SK-N-SH (cell line): ENCODE measurements around the gene NUP155. TPM values are rescaled to one million over a fixed set of nuclear protein-coding genes. Genes with fewer than 3 reads are reported as not detected.

Experiments
- CTCF ChIA-PET: fragments of 300-600, 350-600 bp; formaldehyde crosslinking; extraction: SDS; loops from one replicate; lab custom pipeline; 2021; lab: Yijun Ruan, JAX
- POLR2A ChIA-PET: fragments of 350-600 bp; sonication (Branson Sonifier 250); formaldehyde crosslinking; extraction: SDS; loops from one replicate; lab custom pipeline; 2020; ENCODE audit warnings: antibody characterized with exemption, inconsistent platforms; lab: Yijun Ruan, JAX
- DNase-seq: peaks from one replicate; pipeline ENCODE4 v3.0.0; 2012
- H2AFZ ChIP-seq: fragments of 200-600 bp; sonication (generic); 2 replicates; pipeline ENCODE4 v1.8.1; 2016; ENCODE audit warnings: antibody characterized with exemption, mild to moderate bottlenecking, low read depth
- H3F3A ChIP-seq: fragments of 200-600 bp; sonication (generic); replicated peaks from 2 replicates; pipeline ENCODE3; 2016; ENCODE audit warnings: antibody characterized with exemption, mild to moderate bottlenecking; ENCODE audit not compliant: insufficient read depth
- H3K27ac ChIP-seq, 2 experiments: fragments of 200-500 bp in 1 of 2; fragments of 200-600 bp in 1 of 2; sonication (Bioruptor generic) in 1 of 2; sonication (generic), shearing (Covaris generic) in 1 of 2; 2 replicates each; pipeline versions ENCODE4 v1.5.1 to v1.6.1; 2014 to 2016; ENCODE audit warnings: low read depth in 2 of 2, inconsistent platforms in 1 of 2, low read length in 1 of 2, mild to moderate bottlenecking in 1 of 2, mixed read lengths in 1 of 2
- H3K27me3 ChIP-seq: fragments of 200-600 bp; sonication (generic), shearing (Covaris generic); 2 replicates; pipeline ENCODE4 v1.6.1; 2016; ENCODE audit warnings: mixed run types; ENCODE audit not compliant: insufficient read depth
- H3K36me3 ChIP-seq, 2 experiments: fragments of 200-500 bp in 1 of 2; fragments of 200-600 bp in 1 of 2; sonication (Bioruptor generic) in 1 of 2; sonication (generic) in 1 of 2; replicated peaks in 1 of 2; 2 replicates each; pipeline versions ENCODE3 to v1.5.1; 2014 to 2016; ENCODE audit warnings: low read length in 1 of 2, mild to moderate bottlenecking in 1 of 2; ENCODE audit not compliant: insufficient read depth in 2 of 2, control insufficient read depth in 1 of 2
- H3K4me1 ChIP-seq, 2 experiments: fragments of 200-500 bp in 1 of 2; fragments of 200-600 bp in 1 of 2; sonication (Bioruptor generic) in 1 of 2; sonication (generic), shearing (Covaris generic) in 1 of 2; 2 replicates each; pipeline versions ENCODE4 v1.5.1 to v1.6.1; 2014 to 2016; ENCODE audit warnings: low read depth in 1 of 2, low read length in 1 of 2, mixed run types in 1 of 2; ENCODE audit not compliant: insufficient read depth in 2 of 2, control insufficient read depth in 1 of 2
- H3K4me2 ChIP-seq: fragments of 200-600 bp; sonication (generic), shearing (Covaris generic); 2 replicates; pipeline ENCODE4 v1.6.1; 2017; ENCODE audit warnings: mixed run types
- H3K4me3 ChIP-seq, 2 experiments: fragments of 200-500 bp in 1 of 2; fragments of 200-600 bp in 1 of 2; sonication (Bioruptor generic) in 1 of 2; sonication (generic), shearing (Covaris generic) in 1 of 2; 2 replicates each; pipeline versions ENCODE4 v1.5.1 to v1.8.1; 2014 to 2016; ENCODE audit warnings: low read depth in 2 of 2, inconsistent platforms in 1 of 2, low read length in 1 of 2, mild to moderate bottlenecking in 1 of 2, mixed read lengths in 1 of 2, moderate library complexity in 1 of 2
- H3K79me2 ChIP-seq: fragments of 200-600 bp; sonication (generic); 2 replicates; pipeline ENCODE4 v1.8.1; 2017; ENCODE audit warnings: mild to moderate bottlenecking; ENCODE audit not compliant: insufficient read depth
- H3K9ac ChIP-seq: fragments of 200-600 bp; sonication (generic); 2 replicates; pipeline ENCODE4 v1.6.1; 2017; ENCODE audit warnings: mixed run types
- H3K9me2 ChIP-seq: fragments of 200-600 bp; sonication (generic); 2 replicates; pipeline ENCODE4 v1.6.1; 2017; ENCODE audit warnings: mixed run types
- H3K9me3 ChIP-seq: fragments of 200-600 bp; sonication (generic); 2 replicates; pipeline ENCODE4 v1.6.1; 2017; ENCODE audit warnings: mixed run types, mild to moderate bottlenecking, moderate library complexity
- H4K20me1 ChIP-seq: fragments of 200-600 bp; sonication (generic); 2 replicates; pipeline ENCODE4 v1.6.1; 2017; ENCODE audit warnings: mild to moderate bottlenecking, mixed run types; ENCODE audit not compliant: insufficient read depth
- EZH2phosphoT487 ChIP-seq: fragments of 200-600 bp; sonication (generic); IDR thresholded peaks from 2 replicates; pipeline ENCODE4 v1.6.1; 2017; ENCODE audit warnings: low read depth, mixed run types, mild to moderate bottlenecking, antibody characterized with exemption, moderate library complexity, borderline replicate concordance
- GABPA ChIP-seq: IDR thresholded peaks from 2 replicates; pipeline ENCODE4 v1.4.0; 2012; ENCODE audit warnings: low read depth, mild to moderate bottlenecking
- GATA2 ChIP-seq: sonication (generic); formaldehyde crosslinking; IDR thresholded peaks from 2 replicates; pipeline ENCODE4 v1.5.0; 2020; ENCODE audit warnings: mild to moderate bottlenecking, missing genetic modification reagents
- IRF3 ChIP-seq: fragments of 150-350 bp; IDR thresholded peaks from 2 replicates; pipeline ENCODE4 v1.6.1; 2016; ENCODE audit warnings: mild to moderate bottlenecking, low read depth, low read length
- JUND ChIP-seq: IDR thresholded peaks from 2 replicates; pipeline ENCODE4 v1.4.0; 2012
- MAX ChIP-seq: IDR thresholded peaks from 2 replicates; pipeline ENCODE4 v1.4.0; 2012; ENCODE audit warnings: low read depth
- MEF2A ChIP-seq: IDR thresholded peaks from 2 replicates; pipeline ENCODE4 v1.4.0; 2012; ENCODE audit warnings: low read depth, borderline replicate concordance
- NFIC ChIP-seq: IDR thresholded peaks from 2 replicates; pipeline ENCODE4 v1.4.0; 2012; ENCODE audit warnings: borderline replicate concordance
- NRF1 ChIP-seq: IDR thresholded peaks from 2 replicates; pipeline ENCODE4 v1.6.1; 2012; ENCODE audit warnings: low read depth, mild to moderate bottlenecking, low read length
- PBX3 ChIP-seq: IDR thresholded peaks from 2 replicates; pipeline ENCODE4; 2012
- RFX5 ChIP-seq: IDR thresholded peaks from 2 replicates; pipeline ENCODE4 v1.6.1; 2012; ENCODE audit warnings: mild to moderate bottlenecking, improper control_type of control experiment, low read length
- RXRA ChIP-seq: IDR thresholded peaks from 2 replicates; pipeline ENCODE4 v1.4.0; 2012; ENCODE audit warnings: low read depth, mild to moderate bottlenecking, borderline replicate concordance
- SMC3 ChIP-seq: IDR thresholded peaks from 2 replicates; pipeline ENCODE4 v1.6.1; 2012; ENCODE audit warnings: low read depth, low read length, improper control_type of control experiment
- TAF1 ChIP-seq: IDR thresholded peaks from 2 replicates; pipeline ENCODE4 v1.6.1; 2012; ENCODE audit warnings: low read depth, mild to moderate bottlenecking, low read length, moderate library complexity, borderline replicate concordance
- WGBS: methylation state at CpG from one replicate; pipeline ENCODE4 v1.1.6; 2017; ENCODE audit warnings: low lambda C conversion rate; 5-methylcytosine and 5-hydroxymethylcytosine counted together
- polyA plus RNA-seq, 3 experiments: library from polyadenylated mRNA; depleted of rRNA; stranded (reverse); fragments of >200 nt; gene quantifications; 2 replicates each; pipeline ENCODE4 v1.2.3, GENCODE V29; 2012
- TF ChIP-seq, protein P1 (sequence below): fragments of 200-600 bp; sonication (generic); IDR thresholded peaks from 2 replicates; pipeline ENCODE4 v1.6.1; 2017; ENCODE audit warnings: antibody characterized with exemption, mild to moderate bottlenecking, moderate library complexity
- TF ChIP-seq, protein P2 (sequence below): fragments of 150-350 bp; IDR thresholded peaks from 2 replicates; pipeline ENCODE4 v1.6.1; 2017; ENCODE audit warnings: antibody characterized with exemption, low read length, low read depth, borderline replicate concordance
- TF ChIP-seq, protein P3 (sequence below): IDR thresholded peaks from 2 replicates; pipeline ENCODE4 v1.4.0; 2012; ENCODE audit warnings: low read depth, borderline replicate concordance

NUP155 gene
- polyA plus RNA-seq, 1 of the 3 experiments (the other 2 are of a cell fraction), result 6.7 TPM

DNA sequence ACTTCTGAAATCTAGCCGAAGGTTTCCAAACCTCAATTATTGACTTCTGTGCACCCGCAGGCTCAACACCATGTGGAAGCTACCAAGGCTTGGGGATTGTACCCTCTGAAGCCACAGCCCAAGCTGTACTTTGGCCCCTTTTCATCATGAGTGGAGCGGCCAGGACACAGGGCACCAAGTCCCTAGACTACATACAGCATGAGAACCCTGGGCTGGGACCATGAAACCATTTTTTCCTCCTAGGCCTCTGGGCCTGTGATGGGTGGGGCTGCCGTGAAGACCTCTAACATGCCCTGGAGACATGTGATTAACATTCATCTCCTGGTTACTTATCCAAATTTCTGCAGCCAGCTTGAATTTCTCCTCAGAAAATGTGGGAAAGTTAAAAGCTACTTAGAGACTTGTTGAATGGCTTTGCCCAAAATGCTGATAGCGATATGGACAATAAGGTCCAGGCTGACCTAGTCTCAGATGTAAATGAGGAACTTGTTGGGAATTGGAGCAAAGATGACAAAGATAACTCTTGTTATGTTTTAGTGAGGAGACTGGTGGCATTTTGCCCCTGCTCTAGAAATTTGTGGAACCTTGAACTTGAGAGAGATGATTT lies 87.6 kb downstream of the NUP155 start:
- POLR2A ChIA-PET, result no interaction called here
- no peak for DNase-seq
- Histone ChIP-seq H3K4me2 (no peak overlapping the region), H2AFZ (no peak overlapping the region), H3K27me3 (no peaks in the 10 kb centered on the region)
- TF ChIP-seq TAF1, result no peak
- TF ChIP-seq MEF2A, result no peak
- no peak for TF ChIP-seq SMC3
- TF ChIP-seq NRF1, result no peak
- no peak for TF ChIP-seq NFIC
- TF ChIP-seq MAX, result no peak
- TF ChIP-seq EZH2phosphoT487, result no peak
- TF ChIP-seq IRF3, result no peak
- TF ChIP-seq GABPA, result no peak
- TF ChIP-seq, protein P1, sequence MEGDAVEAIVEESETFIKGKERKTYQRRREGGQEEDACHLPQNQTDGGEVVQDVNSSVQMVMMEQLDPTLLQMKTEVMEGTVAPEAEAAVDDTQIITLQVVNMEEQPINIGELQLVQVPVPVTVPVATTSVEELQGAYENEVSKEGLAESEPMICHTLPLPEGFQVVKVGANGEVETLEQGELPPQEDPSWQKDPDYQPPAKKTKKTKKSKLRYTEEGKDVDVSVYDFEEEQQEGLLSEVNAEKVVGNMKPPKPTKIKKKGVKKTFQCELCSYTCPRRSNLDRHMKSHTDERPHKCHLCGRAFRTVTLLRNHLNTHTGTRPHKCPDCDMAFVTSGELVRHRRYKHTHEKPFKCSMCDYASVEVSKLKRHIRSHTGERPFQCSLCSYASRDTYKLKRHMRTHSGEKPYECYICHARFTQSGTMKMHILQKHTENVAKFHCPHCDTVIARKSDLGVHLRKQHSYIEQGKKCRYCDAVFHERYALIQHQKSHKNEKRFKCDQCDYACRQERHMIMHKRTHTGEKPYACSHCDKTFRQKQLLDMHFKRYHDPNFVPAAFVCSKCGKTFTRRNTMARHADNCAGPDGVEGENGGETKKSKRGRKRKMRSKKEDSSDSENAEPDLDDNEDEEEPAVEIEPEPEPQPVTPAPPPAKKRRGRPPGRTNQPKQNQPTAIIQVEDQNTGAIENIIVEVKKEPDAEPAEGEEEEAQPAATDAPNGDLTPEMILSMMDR, result no peak
- no peak for TF ChIP-seq RFX5
- TF ChIP-seq, protein P2, sequence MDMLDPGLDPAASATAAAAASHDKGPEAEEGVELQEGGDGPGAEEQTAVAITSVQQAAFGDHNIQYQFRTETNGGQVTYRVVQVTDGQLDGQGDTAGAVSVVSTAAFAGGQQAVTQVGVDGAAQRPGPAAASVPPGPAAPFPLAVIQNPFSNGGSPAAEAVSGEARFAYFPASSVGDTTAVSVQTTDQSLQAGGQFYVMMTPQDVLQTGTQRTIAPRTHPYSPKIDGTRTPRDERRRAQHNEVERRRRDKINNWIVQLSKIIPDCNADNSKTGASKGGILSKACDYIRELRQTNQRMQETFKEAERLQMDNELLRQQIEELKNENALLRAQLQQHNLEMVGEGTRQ, result no peak
- TF ChIP-seq, all 33 proteins: peak for 0
- 74% methylated on average over 4 of the region's 5 CpGs for WGBS
- H3K9me2 ChIP-seq, result no peaks in the 10 kb centered on the region
- no peaks in the 10 kb centered on the region for H3K9me3 ChIP-seq
- no peaks in the 10 kb centered on the region for H3K4me1 ChIP-seq
- H3K36me3 ChIP-seq, result peaks cover 0 to 3% of the 10 kb centered on the region in 2 experiments
- no peak overlapping the region for H3K9ac ChIP-seq
- no peaks in the 10 kb centered on the region for H4K20me1 ChIP-seq
- H3K4me3 ChIP-seq, result no peak overlapping the region
- H3F3A ChIP-seq, result peaks cover 3% of the 10 kb centered on the region
- CTCF ChIA-PET, result no interaction called here
- no peaks in the 10 kb centered on the region for H3K79me2 ChIP-seq
- no peak overlapping the region for H3K27ac ChIP-seq

GRCh38 chr5:37275511-37275910 lies 95.4 kb downstream of the NUP155 start:
- H3K9ac ChIP-seq, result no peak overlapping the region
- 67% methylated on average over 2 of the region's 2 CpGs for WGBS
- H3K79me2 ChIP-seq, result no peaks in the 10 kb centered on the region
- no peaks in the 10 kb centered on the region for H3K9me3 ChIP-seq
- H3K4me1 ChIP-seq, result no peaks in the 10 kb centered on the region
- CTCF ChIA-PET, result no interaction called here
- DNase-seq, result no peak
- H3K27me3 ChIP-seq, result no peaks in the 10 kb centered on the region
- no peak overlapping the region for H2AFZ ChIP-seq
- no peaks in the 10 kb centered on the region for H3K36me3 ChIP-seq
- TF ChIP-seq, protein P3, sequence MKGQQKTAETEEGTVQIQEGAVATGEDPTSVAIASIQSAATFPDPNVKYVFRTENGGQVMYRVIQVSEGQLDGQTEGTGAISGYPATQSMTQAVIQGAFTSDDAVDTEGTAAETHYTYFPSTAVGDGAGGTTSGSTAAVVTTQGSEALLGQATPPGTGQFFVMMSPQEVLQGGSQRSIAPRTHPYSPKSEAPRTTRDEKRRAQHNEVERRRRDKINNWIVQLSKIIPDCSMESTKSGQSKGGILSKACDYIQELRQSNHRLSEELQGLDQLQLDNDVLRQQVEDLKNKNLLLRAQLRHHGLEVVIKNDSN, result no peak
- TF ChIP-seq RXRA (no peak), PBX3 (no peak), SMC3 (no peak), JUND (no peak), GATA2 (CRISPR knock-in tag) (no peak)
- TF ChIP-seq, protein P2, result no peak
- H3K9me2 ChIP-seq, result no peaks in the 10 kb centered on the region
- no peaks in the 10 kb centered on the region for H4K20me1 ChIP-seq
- POLR2A ChIA-PET, result no interaction called here
- no peak overlapping the region for H3K4me3 ChIP-seq
- no peak overlapping the region for H3K4me2 ChIP-seq
- no peak overlapping the region for H3K27ac ChIP-seq
- no peaks in the 10 kb centered on the region for H3F3A ChIP-seq
